ENCODE measurements around the gene SNTG2. TPM values are rescaled to one million over a fixed set of nuclear protein-coding genes. Genes with fewer than 3 reads are reported as not detected.

SNTG2 gene
- polyA plus RNA-seq, 1 experiment = 0.06 TPM

GRCh38 chr2:929925-930324 is 20.7 kb upstream of the SNTG2 start:
- POLR2A ChIA-PET = no interaction called here
- H3K9me3 ChIP-seq (ENCODE audit: control insufficient read depth, insufficient read depth, low read length) = peaks cover 51% of the 10 kb centered on the region
- no peak overlapping the region for H3K4me3 ChIP-seq (ENCODE audit: low read depth, low read length)
- TF ChIP-seq, protein P1, sequence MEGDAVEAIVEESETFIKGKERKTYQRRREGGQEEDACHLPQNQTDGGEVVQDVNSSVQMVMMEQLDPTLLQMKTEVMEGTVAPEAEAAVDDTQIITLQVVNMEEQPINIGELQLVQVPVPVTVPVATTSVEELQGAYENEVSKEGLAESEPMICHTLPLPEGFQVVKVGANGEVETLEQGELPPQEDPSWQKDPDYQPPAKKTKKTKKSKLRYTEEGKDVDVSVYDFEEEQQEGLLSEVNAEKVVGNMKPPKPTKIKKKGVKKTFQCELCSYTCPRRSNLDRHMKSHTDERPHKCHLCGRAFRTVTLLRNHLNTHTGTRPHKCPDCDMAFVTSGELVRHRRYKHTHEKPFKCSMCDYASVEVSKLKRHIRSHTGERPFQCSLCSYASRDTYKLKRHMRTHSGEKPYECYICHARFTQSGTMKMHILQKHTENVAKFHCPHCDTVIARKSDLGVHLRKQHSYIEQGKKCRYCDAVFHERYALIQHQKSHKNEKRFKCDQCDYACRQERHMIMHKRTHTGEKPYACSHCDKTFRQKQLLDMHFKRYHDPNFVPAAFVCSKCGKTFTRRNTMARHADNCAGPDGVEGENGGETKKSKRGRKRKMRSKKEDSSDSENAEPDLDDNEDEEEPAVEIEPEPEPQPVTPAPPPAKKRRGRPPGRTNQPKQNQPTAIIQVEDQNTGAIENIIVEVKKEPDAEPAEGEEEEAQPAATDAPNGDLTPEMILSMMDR (IDR thresholded peaks at IDR 0.05; ENCODE audit: low read depth, low read length) = no peak
- H3K27me3 ChIP-seq (ENCODE audit: control insufficient read depth, insufficient read depth, low read length) = no peaks in the 10 kb centered on the region
- H3K27ac ChIP-seq (ENCODE audit: low read depth, low read length) = no peak overlapping the region
- CTCF ChIA-PET = interaction anchor here (0.6 kb wide), 1 partner anchor 937 kb away, joined by 13 read pairs; no protein-coding TSS in a partner anchor
- DNase-seq (ENCODE audit: low read depth, low spot score) = no peak

- CTCF ChIA-PET = no interaction called here
- Histone ChIP-seq H3K27ac (ENCODE audit: low read depth, low read length) (no peak overlapping the region), H3K9me3 (ENCODE audit: control insufficient read depth, insufficient read depth, low read length) (peaks cover 47% of the 10 kb centered on the region), H3K4me3 (ENCODE audit: low read depth, low read length) (no peak overlapping the region), H3K27me3 (ENCODE audit: control insufficient read depth, insufficient read depth, low read length) (no peaks in the 10 kb centered on the region)
- no peak for DNase-seq (ENCODE audit: low read depth, low spot score)
- POLR2A ChIA-PET = no interaction called here
- TF ChIP-seq, protein P1 (IDR thresholded peaks at IDR 0.05; ENCODE audit: low read depth, low read length) = no peak
These were observed 19.7 kb upstream of the SNTG2 start for GRCh38 chr2:930935-931334.

DNA sequence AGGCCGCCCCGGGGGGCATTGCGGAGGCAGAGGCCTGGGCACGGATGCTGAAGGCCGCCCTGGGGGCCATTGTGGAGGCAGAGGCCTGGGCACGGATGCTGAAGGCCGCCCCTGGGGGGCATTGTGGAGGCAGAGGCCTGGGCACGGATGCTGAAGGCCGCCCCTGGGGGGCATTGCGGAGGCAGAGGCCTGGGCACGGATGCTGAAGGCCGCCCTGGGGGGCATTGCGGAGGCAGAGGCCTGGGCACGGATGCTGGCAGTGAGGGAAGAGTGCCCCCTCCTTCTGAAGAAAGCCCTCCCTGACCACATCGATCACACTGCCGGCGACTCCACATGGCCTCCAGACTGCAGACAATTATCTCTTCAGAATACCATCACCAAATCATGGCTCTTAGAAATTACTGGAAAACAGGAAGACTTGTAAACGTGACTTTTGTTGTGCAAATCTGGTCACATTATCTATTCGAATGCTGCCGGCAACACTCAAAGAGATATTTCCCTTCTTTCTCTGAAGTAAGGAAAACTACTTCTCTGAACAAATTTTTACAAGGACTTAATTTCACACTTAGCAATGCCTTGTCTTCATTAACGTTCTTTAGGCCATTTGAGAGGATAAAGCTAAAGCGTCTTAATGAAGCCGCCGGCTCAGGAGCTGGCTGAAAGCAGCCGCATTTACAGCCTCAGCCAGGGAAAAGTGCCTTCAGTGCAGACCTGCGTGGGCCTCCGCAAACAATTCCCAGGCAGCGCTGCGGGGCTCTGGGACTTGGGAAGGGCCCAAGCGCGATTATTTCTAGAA is 18.1 kb upstream of the SNTG2 start:
- TF ChIP-seq, protein P1 (IDR thresholded peaks at IDR 0.05; ENCODE audit: low read depth, low read length) = no peak
- ChIA-PET CTCF (no interaction called here), POLR2A (no interaction called here)
- Histone ChIP-seq H3K27ac (ENCODE audit: low read depth, low read length) (no peak overlapping the region), H3K9me3 (ENCODE audit: control insufficient read depth, insufficient read depth, low read length) (peaks cover 40% of the 10 kb centered on the region), H3K4me3 (ENCODE audit: low read depth, low read length) (no peak overlapping the region), H3K27me3 (ENCODE audit: control insufficient read depth, insufficient read depth, low read length) (no peaks in the 10 kb centered on the region)
- DNase-seq (ENCODE audit: low read depth, low spot score) = no peak

DNA sequence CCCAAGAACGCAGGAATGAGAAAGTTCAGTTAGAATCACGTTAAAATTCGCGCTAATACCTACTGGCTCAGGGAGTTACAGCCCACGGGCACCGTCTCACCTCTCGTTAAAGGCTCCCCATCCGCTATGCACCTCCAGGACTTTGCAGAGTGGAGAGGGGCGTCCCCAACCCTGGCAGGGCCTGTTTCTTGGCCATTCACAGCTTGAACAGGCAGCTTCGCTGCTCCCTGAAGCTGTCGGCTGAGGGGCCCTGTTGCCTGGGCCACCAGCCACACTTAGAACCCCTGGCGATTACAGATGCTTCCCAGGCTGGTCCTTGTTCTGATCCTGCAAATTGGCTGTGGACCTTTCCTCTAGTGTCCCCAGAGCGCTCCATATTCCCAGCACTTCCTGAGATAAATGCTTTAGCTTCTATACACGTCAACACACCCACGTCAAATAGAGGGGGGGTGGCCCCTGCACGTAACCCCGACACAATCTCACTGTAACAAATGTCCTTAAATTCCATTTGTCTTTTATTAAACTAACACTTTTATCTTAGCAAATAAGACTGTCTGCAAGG is 16.8 kb upstream of the SNTG2 start:
- Histone ChIP-seq H3K27ac (ENCODE audit: low read depth, low read length) (no peak overlapping the region), H3K9me3 (ENCODE audit: control insufficient read depth, insufficient read depth, low read length) (peaks cover 47% of the 10 kb centered on the region), H3K4me3 (ENCODE audit: low read depth, low read length) (no peak overlapping the region), H3K27me3 (ENCODE audit: control insufficient read depth, insufficient read depth, low read length) (no peaks in the 10 kb centered on the region)
- no peak for DNase-seq (ENCODE audit: low read depth, low spot score)
- ChIA-PET POLR2A (no interaction called here), CTCF (no interaction called here)
- TF ChIP-seq, protein P1 (IDR thresholded peaks at IDR 0.05; ENCODE audit: low read depth, low read length) = no peak

- CTCF ChIA-PET = no interaction called here
- POLR2A ChIA-PET = no interaction called here
- TF ChIP-seq, protein P1 (IDR thresholded peaks at IDR 0.05; ENCODE audit: low read depth, low read length) = no peak
- H3K27ac ChIP-seq (ENCODE audit: low read depth, low read length) = no peak overlapping the region
- no peaks in the 10 kb centered on the region for H3K27me3 ChIP-seq (ENCODE audit: control insufficient read depth, insufficient read depth, low read length)
- H3K9me3 ChIP-seq (ENCODE audit: control insufficient read depth, insufficient read depth, low read length) = peaks cover 42% of the 10 kb centered on the region
- H3K4me3 ChIP-seq (ENCODE audit: low read depth, low read length) = no peak overlapping the region
- no peak for DNase-seq (ENCODE audit: low read depth, low spot score)
These were observed 13.1 kb upstream of the SNTG2 start for GRCh38 chr2:937530-937929.
